HT1080 (cell line): ENCODE results near the gene GSC. TPM values are rescaled to one million over a fixed set of nuclear protein-coding genes. Genes with fewer than 3 reads are reported as not detected.
"Not testable (repeated sequence)": the region's sequence is repeated elsewhere in the genome, so short reads cannot be mapped to it uniquely, and the experiment has no call there.

Experiments
- DNase-seq: peaks from one replicate; pipeline ENCODE4 v3.0.0-alpha.2; 2015; ENCODE audit warnings: low read depth
- total RNA-seq: library from RNA; depleted of rRNA; stranded (reverse); fragments of >200 nt; shearing (Covaris generic); gene quantifications from 2 replicates; pipeline ENCODE4 v1.2.3, GENCODE V29; 2014; rRNA removed

The GSC gene
- total RNA-seq, 1 experiment from 2014 or later, result 0.14 TPM

GRCh38 chr14:94747153-94747552, 22.8 kb downstream of the GSC start:
- DNase-seq, result not testable (repeated sequence)

- DNase-seq, result no peak
Observed at GRCh38 chr14:94746131-94746530, 23.8 kb downstream of the GSC start.

- peak; percentile 31 for DNase-seq
Observed at GRCh38 chr14:94738751-94739150, 31.2 kb downstream of the GSC start.

GRCh38 chr14:94738097-94738496, 31.8 kb downstream of the GSC start:
- DNase-seq, result no peak

- DNase-seq, result no peak
Observed at GRCh38 chr14:94728950-94729349, 41.0 kb downstream of the GSC start.

- DNase-seq, result not testable (repeated sequence)
Observed at GRCh38 chr14:94728440-94728839, 41.5 kb downstream of the GSC start.

GRCh38 chr14:94726649-94727048, 43.3 kb downstream of the GSC start:
- not testable (repeated sequence) for DNase-seq

- no peak for DNase-seq
Observed at GRCh38 chr14:94724993-94725392, 44.9 kb downstream of the GSC start.

- DNase-seq, result no peak
Observed at GRCh38 chr14:94722397-94722796, 47.5 kb downstream of the GSC start.

Other genes with a start within 250 kb of the GSC start
- not detected in 2 replicates for gene SERPINA4, start 208.7 kb downstream of the GSC start, total RNA-seq
- not detected in 2 replicates for gene SERPINA5, start 188.7 kb downstream of the GSC start, total RNA-seq
- gene SERPINA3, start 157.7 kb downstream of the GSC start, total RNA-seq, result not detected in 2 replicates